Stimulated activated CD8-positive, alpha-beta memory T cell treated with anti-CD3 and anti-CD28 coated beads, Interleukin-2, amount 100 ng/mL, for 1 hour (primary cell): ENCODE results near the gene SF3A2.
"Not testable (repeated sequence)": the region's sequence is repeated elsewhere in the genome, so short reads cannot be mapped to it uniquely, and the experiment has no call there.

Experiments used
- DNase-seq, 2 donors: peaks; one replicate each; pipeline ENCODE4 v3.0.0-alpha.2; 2020; ENCODE audit warnings: low read depth in 2 of 2

SF3A2 gene

DNA sequence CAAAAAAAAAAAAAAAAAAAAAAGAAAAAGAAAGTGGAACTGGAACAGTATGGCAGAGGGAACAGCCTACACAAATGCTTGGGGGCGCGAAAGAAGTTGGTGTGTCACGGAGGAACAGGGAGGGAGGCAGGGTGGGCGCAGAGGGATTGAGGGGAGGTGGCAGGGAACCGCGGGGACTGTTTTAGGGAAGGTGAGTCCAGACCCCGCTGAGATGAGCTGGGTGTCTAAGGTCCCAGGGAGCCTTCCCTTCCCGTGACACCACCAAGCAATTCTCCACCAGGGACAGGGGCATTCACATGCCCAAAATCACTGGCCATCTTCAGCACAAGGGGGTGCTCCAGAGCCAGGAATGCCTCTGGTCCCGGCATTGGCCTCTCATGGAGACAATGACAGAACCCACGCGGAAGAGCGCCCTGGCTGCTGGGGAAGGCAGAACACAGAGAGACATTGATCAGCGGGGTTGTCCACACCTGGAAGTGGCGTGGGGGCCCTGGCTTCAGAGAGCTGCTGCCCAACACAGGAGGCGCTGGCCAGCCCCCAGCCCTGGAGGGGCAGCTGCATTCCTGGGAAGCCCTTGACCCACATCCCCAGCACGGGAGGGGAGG lies 38.4 kb downstream of the SF3A2 start:
- DNase-seq, result no peak

DNA sequence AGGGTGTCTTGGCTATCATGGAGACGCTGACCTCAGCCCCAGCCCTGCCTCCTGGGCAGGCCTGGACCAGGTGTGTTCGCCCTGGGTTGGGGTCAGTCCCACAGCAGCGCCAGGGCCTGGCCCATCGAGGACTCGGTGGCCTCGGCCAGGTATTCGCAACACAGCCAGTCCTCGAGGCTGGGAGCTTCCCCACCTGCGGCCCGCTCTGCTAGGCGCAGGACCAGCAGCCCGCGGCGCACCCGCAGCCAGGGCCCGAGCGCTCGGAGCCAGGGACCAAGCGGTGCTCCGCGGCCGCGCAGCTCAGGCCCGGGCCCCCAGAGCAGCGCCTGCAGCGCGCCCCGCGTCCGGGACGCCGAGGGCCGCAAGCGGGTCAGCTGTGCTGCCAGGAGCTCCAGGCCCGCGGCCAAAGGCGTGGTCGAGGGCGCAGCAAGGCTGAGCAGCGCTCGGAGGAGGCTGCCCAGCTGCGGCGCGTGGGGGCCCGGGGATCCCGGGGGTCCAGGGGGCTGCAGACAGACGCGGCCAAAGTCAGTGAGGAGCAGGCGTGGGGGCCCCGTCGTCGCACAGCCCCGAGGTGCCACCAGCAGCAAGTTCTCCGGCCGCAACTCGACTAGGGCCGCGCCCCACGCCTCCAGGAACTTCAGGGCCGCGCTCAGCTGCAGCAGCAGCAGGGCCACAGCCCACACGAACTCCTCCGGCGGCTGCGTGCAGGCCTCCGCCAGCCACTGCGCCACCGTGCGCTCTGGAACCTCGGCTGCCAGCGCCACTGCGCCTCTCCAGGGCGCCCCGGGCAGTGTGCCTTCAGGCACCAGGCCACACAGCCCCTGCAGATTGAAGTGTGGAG lies 39.2 kb downstream of the SF3A2 start:
- no peak for DNase-seq

DNA sequence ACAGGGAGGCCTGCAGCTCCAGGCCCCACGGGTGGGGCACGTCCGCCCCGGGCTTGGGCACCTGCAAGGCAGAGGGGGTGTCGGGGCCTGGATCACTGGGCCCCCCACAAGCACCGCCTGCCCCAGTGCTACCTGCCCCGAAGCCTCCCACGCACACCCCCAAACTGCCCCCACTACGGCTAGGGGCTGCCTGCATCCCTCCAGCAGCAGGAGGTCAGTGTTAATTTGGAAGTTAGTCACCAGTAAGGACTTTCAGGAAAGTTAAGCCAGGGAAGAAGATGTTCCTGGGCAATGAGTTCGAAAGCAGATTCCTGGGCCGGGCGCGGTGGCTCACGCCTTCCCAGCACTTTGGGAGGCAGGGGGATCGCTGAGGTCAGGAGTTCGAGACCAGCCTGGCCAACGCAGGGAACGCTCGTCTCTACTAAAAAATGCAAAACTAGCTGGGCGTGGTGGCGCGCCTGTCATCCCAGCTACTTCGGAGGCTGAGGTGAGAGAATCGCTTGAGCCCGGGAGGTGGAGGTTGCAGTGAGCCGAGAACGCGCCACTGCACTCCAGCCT lies 39.9 kb downstream of the SF3A2 start:
- no peak for DNase-seq

DNA sequence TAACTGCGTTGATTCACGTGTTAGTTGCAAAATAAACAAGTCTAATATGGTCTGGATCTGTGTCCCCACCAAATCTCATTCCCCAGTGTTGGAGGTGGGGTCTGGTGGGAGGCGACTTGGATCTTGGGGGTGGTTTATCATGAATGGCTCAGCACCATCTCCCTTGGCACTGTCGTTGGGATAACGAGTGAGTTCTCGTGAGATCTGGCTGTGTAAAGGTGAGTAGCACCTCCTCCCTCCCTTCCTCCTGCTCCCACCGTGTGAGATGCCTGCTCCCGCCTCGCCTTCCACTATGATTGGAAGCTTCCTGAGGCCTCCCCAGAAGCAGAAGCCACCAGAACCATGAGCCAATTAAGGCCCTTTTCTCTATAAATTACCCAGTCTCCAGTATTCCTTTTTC lies 40.5 kb downstream of the SF3A2 start:
- DNase-seq, result no peak

DNA sequence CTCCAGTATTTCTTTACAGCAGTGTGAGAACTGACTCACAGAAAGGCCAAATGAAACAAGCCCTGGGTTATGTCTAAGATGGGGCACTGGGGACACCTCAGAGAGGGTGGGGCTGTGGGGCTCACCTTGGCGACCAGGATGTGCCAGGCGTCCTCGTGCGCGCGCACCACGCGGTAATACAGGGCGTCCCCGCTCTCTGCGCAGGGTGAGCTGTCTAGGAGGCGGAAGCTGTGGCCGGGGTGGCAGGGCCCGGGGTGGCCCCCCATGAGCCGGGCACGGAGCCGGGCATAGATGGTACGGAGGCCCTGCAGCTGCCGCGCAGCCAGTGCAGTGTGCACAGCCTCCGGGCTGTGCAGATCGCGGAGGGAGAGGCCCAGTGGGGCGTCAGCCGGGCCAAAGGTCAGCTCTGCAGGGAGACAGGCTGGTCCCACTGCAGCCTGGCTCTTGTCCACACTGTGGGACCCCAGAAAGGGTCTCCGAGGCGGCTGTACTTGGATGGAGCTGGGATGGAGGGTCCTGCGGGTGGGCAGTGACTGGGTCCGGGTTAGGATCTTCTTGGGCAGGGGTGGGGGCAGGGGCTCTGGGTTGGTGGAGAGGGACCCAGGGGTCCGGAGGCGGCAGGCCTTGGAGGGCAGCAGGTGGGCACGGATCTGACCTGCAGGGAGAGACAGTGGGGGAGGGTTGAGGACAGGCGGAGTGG lies 42.0 kb downstream of the SF3A2 start:
- no peak for DNase-seq

DNA sequence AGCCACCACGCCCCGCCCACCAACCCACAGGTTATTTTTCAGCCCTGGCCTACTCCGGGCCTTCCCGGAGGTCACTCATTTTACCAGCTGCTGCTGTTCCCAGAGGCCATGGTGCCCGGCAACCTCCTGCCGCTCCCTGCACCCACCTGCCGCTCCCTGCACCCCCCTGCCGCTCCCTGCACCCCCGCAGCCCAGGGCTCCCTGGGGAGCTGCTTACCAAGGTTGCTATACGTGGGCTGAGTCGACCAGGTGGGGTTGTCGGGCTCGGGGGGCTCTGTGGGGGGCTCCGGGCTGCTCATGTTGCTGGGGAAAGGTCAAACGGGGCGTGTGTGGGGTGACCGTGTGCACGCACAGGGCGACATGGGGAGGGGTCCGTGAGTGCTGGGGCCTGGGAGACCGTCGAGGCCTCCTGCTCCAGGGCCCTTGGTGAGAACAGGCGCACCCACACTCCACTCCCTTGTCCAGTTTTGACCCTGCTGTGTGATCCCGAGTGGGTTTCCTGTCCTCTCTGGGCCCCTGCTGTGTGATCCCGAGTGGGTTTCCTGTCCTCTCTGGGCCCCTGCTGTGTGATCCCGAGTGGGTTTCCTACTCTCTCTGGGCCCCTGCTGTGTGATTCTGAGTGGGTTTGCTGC lies 44.1 kb downstream of the SF3A2 start:
- no peak for DNase-seq

DNA sequence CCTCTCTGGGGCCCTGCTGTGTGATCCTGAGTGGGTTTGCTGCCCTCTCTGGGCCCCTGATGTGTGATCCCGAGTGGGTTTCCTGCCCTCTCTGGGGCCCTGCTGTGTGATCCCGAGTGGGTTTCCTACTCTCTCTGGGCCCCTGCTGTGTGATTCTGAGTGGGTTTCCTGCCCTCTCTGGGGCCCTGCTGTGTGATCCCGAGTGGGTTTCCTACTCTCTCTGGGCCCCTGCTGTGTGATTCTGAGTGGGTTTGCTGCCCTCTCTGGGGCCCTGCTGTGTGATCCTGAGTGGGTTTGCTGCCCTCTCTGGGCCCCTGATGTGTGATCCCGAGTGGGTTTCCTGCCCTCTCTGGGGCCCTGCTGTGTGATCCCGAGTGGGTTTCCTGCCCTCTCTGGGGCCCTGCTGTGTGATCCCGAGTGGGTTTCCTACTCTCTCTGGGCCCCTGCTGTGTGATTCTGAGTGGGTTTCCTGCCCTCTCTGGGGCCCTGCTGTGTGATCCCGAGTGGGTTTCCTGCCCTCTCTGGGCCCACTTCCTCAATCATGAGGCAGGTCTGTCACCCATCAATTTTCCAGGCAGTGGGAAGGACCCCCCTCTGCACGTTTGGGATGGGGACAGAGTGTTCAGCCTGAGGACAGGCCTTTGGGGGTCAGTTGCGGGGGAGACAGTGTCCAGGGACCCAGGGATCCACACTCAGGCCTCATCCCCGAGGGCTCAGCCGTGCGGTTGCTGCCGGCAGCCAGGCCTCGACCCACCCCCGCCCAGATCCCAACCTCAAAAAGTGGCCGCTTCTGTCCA lies 44.8 kb downstream of the SF3A2 start:
- DNase-seq, result not testable (repeated sequence)

DNA sequence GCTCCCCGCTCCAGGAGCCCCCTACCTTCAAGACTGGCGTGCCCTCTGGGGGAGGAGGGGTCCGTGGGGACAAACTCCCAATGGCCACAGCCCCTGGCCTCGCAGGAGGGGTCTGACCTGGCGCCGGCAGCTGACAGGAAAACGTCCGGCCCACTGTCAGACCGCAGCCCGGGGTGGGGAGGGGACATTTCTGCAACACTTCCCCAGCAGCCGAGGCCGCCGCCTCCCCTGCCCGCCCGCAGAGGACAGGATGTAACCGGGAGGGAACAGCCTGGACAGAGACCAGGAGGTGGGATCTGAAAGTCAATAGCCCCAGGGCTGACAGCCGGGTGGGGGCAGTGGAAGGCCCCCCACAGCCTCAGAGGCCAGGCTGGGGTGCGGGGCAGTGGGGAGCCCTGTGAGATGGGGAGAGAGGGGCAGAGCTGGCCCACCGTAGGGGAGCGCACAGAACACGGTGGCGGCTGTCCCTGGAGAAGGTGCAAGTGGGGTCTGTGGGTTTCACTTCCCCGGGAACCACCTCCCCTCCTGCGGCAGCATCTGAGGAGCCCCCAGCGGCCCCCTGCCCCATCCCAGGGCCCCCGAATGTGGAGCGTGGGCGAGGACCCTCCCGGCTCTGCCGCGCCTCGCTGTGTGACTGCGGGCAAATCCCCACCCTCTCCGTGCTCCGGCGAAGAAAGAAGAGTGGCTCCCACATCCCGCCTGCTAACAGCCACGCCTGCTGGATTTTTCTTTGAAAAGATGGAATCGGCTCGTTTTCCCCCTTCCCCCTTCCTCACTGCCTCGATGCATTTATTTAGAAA lies 45.6 kb downstream of the SF3A2 start, which contains the start of gene PEAK3:
Gene PEAK3 (minus strand): TSS at position 114 of the 800 bp plus-strand sequence. CDS start 1,244 bp downstream, outside the sequence.
- no peak for DNase-seq

DNA sequence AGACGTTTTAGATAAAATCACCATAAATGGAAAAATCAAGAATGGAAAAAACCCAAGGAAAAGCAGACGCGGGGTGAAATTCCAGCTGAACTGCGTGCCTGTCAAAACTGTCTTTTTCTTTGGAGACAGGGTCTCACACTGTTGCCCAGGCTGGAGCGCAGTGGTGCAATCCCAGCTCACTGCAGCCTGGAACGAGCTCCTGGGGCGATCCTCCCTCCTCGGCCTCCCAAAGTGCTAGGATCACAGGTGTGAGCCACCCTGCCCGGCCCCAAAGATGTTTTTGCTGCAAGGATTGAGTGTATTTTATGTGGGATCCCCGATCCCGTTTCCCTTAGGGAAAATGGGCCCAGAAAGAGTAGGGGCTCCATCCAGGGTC lies 46.2 kb downstream of the SF3A2 start:
- DNase-seq, result no peak

DNA sequence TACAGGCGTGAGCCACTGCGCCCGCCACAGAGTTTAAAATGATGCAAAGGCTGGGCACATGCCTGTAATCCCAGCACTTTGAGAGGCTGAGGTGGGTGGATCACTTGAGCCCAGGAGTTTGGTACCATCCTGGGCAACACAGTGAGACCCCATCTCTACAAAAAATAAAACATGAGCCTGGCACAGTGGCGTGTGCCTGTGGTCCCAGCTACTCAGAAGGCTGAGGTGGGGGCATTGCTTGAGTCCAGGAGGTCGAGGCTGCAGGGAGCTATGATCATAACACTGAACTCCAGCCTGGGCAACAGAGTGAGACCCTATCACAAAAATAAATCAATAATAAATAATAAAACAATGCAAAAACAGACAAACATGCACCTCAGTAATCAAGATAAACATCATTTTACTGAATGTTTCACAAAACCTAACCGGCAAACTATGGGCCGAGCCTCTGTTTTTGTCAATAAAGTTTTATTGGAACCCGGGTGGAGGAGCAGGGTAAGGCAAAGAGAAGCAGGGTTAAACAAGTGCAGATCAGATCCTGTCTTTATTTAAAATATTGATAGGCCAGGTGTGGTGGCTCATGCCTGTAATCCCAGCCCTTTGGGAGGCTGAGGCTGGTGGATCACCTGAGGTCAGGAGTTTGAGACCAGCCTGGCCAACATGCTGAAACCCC lies 47.3 kb downstream of the SF3A2 start:
- DNase-seq, result no peak

DNA sequence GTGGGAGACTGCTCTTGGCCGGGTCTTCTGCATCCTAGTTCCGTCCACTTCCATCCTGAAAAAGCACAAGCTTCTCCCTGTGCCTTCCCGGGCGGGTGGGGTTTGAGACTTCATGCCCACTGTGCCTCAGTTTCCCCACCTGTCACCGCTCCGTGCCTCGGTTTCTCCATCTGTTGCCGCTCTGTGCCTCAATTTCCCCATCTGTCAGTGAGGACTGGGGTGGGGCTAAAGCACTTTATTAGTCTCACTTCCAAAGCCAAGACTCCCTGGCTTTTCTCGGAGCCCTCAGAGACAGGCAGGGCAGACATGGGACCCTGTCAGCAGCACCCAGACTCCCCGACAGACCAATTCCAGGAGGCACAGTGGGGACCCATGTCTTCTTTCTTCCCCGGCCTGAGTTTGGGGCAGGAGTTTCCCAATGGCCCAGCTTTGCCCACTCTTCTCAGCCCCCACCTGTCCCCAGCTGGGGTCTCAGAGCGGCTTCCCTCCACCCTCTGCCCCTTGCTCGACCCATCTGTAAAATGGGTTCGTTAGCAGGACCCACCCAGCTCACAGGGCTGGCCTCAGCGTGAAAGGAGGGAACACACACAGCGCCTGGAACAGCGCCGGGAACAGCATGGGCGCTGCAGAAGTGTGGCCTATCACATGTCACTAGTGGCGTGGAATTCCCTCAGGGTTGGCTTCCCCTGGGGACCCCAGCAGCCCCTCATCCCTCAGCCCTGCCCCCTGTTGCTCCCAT lies 49.9 kb downstream of the SF3A2 start:
- DNase-seq, result no peak

DNA sequence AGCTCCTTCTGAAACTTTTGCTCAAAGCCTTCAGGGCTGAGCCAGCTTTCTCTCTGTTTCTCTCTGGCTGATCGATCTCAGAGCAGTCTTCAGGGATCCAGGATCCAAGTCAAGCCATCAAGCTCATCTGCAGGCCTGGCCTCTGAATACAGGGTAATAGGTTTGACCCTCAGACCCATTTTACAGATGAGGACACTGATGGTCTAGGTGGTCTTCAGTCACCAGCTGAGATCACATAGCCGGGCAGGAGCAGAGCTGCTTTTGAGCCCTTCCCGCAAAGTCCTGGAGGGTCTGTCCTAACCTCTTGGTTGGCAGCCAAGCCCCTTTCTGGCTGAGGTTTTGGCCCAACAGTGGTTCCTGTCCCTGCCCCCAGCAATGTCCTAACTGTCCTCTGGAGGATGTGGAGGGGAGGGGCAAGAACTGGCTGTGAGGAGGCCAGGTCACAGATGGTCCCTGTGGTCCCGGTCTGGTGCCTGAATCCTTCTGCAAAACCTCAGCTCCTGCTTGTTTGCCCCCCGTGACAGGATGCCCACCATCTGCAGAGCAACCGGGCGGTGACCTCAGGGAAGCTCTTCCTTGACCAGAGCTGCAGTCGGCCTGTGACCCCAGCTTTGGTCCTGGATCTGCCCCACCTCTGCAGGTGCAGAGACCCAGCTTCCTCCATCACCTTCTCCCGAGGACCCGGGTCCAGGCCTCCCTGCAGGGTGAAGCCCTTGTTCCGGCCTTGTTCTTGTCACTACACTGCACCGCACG lies 51.1 kb downstream of the SF3A2 start:
- no peak for DNase-seq

DNA sequence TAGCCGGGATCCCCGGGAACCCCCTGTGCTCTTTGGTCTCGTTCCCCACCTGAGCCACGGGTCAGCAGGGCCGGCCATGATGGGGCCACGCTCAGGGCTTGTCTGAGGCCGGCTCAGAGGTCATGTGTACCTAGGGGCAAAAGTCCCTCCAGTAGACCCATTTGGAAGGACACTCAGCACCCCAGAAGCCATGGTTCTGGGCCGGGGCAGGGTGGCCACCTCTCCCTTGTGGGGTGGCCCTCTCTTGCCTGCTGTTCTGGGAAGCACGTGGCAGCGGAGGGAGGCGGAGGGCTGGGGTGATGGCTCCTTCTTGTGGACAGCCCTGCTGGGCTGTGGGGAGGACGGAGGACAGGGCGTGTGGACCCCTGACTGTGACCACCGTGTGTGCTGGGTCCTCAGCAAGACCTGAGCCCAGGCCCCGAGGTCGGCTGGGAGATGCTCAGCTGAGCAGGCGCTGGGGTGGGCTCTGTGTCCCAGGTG lies 51.8 kb downstream of the SF3A2 start:
- DNase-seq, result no peak

DNA sequence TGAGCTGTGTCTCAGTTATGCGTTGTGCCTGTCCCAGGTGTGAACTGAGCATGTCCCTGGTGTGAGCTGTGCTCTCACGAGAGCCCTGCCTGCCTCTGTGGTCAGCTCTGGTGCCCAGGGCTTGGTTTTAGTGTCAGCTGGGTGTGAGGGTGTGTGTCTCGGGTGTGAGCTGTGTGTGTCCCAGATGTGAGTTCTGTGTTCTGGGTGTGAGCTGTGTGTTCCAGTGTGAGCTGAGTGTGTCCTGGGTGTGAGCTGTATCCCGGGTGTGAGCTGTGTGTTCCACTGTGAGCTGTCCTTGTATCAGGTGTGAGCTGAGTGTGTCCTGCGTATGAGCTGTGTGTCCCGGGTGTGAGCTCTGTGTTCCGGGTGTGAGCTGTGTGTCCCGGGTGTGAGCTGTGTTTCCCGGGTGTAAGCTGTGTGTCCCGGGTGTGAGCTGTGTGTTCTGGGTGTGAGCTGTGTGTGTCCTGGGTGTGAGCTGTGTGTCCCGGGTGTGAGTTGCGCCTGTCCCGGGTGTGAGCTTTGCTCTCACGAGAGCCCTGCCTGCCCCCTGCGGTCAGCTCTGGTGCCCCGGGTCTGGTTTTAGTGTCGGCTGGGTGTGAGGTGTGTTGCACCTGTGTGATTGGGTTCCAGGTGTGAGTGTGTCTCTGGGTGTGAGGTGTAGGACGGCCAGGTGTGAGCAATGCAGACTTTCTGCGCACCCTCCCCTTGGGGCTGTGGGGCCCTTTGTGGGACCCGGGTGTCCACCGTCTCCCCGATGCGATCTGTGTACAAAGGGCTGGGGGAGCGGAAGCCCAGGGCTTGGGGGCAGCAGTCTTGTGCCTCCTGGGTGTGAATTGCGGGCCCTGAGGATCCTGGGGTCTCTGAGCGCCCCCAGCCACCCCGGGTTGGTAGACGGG lies 52.4 kb downstream of the SF3A2 start:
- no peak for DNase-seq

DNA sequence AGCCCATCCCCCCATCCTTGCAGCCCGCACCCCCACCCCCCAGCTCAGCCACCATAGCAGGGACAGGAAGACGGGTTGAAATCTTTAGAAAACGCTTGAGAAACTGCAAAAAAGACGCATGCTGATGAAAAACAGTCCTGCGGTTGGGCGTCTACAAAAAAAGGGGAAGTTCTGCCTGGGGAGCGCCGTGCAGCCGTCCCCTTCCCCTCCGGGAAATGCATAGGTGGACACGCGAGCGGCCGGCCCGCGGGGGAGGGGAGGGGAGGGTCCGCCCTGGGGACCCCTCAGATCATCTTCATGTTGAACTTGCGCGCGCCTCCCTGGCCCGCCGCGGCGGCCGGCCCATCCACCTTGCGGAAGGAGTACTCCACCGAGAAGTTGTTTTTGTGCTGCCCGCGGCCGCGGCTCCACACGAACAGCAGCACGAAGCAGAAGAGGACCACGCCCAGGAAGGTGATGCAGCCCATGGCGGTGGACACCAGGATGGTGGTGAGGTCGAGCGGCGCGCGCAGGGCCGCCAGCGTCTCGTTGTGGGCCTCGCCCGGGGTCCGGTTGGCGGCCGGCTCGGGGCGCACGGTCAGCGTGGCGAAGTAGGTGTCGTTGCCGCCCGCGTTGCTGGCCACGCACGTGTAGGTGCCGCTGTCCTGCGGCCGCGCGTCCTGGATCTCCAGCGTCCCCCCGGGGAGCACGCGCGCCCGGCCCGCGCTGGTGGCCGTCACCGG lies 53.3 kb downstream of the SF3A2 start:
- no peak for DNase-seq

DNA sequence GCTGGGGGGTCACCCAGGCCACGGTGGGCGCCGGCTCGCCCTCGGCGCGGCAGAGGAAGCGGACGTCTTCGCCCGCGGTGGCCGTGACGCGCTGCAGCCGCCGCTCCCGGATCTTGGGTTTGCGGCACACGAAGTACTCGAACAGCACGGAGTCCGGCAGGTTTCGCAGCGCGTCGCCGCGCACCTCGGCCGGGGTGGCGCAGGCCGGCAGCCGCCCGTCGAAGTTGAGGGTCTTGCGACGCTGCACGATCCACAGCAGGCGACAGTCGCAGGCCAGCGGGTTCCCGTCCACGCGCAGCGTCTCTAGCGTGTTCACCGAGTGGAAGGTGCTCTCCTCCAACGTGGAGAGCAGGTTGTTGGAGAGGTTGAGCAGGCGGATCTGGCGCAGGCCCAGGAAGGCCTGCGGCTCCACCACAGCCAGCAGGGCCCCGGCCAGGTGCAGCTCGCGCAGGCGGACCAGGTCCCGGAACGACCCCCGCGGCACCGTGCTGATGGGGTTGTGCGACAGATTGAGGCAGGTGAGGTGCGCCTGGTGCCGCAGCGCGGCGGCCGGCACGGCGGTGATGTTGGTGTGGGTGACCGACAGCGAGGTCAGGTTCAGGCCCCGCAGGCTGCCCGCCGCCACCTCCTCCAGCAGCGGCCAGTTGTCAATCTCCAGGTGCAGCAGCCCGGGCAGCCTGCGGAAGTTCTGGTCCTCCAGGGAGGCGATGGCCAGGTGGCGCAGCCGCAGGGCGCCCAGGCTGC lies 54.0 kb downstream of the SF3A2 start:
- DNase-seq, result no peak
